Measurements from ENCODE around the gene GALNT11.

Gene GALNT11

DNA sequence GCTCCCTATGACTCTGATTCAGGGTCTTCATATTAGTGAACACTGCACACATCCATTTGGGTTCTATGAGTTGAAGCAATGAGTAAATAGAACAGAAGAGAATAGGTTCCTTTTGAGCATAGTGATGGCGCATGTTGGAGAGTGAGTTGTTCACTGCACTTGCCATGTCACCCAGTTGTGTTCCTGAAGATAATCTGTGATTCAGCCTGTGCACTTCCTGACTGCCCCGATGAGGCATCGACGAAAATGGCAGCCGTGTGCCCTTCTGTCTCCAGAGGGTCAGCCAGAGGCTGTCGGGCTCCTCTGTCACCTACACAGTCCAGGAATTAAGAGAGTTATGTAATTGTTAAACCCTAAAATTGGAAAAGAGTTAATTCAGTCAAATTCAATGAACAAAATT lies 94.7 kb downstream of the GALNT11 start:
- DNase-seq: no peak

GRCh38 chr7:152120776-152121175 lies 95.3 kb downstream of the GALNT11 start:
- no peak for DNase-seq

GRCh38 chr7:152121432-152121831 lies 96.0 kb downstream of the GALNT11 start:
- no peak for DNase-seq

GRCh38 chr7:152122540-152122939 lies 97.1 kb downstream of the GALNT11 start:
- no peak for DNase-seq

- no peak for DNase-seq
Observed at GRCh38 chr7:152126741-152127140, 101.3 kb downstream of the GALNT11 start.

DNA sequence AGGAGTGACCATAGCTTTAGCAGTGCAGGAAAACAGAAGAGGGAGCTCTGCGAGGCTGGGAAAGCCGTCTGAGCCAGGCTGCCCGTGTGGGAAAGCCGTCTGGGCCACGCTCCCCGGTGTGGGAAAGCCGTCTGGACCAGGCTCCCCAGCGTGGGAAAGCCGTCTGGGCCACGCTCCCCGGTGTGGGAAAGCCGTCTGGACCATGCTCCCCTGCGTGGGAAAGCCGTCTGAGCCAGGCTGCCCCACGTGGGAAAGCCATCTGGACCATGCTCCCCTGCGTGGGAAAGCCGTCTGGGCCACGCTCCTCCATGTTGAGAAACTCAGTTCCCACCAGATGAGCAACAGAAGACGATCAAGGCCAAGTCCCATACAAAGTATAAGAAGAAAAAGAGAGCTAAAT lies 101.8 kb downstream of the GALNT11 start:
- no peak for DNase-seq

DNA sequence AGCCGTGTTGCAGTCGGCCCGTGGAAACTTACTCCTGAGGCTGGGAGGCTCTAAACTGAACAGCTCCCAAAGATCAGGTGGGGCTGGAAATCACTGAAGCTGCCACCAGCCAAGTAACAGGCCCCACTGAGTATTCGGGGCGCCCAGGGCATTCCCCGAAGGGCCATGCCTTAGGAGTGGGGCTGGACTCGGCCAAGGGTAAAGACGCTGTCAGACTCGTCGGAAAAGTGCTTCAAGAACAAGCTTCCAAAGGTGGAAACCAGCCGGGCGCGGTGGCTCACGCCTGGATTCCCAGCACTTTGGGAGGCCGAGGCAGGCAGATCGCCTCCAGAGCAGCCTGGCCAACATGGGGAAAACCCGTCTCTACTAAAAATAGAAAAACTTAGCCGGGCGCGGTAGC lies 102.8 kb downstream of the GALNT11 start:
- DNase-seq: no peak

DNA sequence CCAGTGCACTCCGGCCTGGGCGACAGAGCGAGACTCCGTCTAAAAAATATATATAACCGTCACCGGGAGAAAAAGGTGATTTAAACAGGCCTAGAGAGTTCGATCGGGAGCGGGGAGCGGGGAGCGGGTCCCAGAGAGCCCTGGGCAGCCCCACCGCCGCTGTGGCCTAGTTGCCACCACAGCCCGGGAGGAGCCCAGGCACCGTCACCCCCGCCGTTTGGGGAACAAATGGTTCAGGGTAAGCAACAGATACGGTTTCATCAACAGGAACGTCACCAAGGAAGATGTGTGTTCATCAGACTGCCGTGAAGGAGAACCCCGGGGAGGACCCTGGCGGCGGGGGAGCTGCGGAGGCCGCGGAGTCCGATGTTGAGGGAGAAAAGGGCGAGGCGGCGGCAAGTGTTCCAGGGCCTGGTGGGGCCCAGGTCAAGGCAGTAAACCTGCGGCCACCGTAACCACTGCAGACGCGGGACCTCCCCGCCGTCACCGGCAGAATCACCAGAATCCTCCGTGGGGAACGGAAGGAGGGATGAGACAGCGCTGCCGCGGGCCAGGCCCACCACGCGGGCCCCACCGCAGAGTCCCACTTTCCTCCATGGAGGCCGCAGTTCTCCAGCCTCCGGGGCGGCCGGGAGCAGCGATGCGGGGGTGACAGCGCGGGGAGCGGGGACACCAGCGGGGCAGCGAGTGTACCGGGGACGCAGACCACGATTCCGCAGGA lies 103.4 kb downstream of the GALNT11 start:
- DNase-seq: no peak

DNA sequence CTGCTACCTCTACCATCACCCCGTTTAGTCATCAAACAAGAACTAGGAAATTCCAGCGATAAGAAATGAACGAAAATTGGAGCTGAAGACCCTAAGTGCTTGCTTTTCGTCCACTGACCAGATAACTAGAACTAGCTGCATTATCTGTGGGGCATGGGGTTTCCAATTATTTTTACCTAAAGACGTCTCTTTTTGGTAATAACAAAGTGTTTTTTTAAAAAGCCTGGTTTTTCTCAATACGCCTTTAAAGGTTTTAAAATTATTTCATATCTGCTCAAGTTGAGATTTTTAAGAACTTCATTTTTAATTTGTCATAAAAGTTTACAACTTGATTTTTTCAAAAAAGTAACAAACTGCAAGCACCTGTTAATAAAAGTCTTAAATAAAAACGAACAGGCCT lies 104.2 kb downstream of the GALNT11 start:
- no peak for DNase-seq

DNA sequence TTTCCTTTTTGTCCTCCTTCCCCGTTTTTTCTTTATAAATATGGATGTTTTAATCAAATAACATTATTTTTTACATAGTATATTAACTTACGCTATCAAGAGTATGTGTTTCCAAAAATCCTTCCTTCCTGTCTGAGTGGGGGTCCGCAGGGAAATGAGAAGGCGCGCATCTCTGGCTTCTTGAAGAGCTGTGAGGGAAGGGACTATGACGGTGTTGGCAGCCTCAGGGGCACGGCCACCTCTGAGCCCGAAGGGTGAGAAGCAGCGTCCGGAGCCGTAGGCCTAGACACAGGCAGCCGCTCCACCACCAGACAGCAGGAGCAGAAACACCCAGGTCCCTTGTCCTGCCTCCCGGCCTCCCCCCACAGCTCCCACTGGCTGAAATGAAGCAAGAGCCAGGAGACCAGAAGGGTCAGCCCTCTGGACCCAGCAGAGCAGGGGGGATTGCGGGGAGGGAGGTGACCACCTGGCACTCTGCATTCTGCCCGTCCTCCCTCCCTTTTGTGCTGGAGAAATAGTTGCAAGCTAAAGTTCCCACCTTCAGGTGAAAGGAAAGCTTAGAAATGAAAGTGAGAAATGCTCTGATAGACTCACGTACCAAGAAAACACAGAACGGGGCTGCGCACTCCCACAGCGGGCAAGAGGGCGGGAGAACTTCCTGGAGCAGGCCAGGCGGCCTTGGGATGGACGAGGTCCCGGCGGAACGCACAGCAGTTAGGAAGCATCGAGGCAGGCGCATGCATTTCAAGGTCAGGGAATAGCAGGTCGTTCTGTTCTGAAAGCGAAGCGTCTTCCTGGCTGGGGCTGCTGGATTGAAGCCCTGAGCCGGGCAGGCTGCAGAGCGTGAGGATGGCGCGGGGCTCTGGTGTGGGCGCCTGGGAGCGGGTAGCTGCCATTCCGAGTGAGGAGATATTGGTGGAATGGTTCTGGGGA lies 105.5 kb downstream of the GALNT11 start:
- no peak for DNase-seq

- no peak for DNase-seq
Observed at GRCh38 chr7:152131981-152132494, 106.6 kb downstream of the GALNT11 start.

DNA sequence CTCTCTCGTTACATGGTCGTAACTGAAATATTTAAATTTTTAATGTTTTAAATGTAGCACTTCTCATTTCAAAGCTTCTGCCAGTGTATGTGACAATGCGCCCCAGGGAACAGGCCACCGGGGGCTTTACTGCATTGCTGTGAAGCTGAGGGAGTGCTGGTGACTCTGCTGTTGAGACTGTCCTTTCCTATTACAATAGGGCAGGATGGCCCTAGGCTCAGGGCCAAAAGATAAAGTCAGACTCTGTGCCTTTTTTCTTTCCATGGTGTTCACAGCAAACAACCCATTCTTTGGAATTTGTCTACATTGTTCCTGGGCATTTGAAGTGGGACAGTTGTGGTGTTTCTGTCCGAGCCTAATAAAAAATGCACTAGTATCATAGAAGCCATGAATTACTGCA lies 107.3 kb downstream of the GALNT11 start:
- DNase-seq: no peak

GRCh38 chr7:152133804-152134203 lies 108.3 kb downstream of the GALNT11 start:
- DNase-seq: no peak

- no peak for DNase-seq
Observed at GRCh38 chr7:152136686-152137085, 111.2 kb downstream of the GALNT11 start.

DNA sequence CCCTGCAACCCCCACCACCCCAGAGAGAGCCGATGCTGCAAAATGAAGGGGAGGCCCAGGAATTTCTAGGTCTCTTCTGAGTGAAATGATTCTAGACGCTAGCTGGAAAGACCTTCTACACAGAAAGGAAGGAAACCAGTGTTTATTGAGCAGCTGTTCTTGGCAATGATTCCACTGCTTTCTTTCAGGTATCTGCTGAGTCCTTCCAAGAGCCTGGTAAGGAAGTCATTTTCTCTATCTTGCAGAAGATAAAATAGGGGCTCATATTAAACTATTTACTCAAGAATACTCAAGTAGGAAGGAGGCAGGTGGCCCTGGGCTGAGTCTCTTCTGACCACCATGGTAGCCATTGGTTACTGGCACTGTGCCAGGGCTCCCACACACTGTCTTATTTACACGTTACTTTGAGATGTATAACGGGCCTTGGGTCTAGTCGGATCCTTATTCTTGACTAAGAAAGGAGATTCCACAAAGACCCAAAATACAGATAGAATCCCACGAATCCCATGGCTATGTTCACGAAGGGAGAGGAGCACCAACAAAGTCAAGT lies 112.1 kb downstream of the GALNT11 start:
- no peak for DNase-seq

GRCh38 chr7:152140067-152140466 lies 114.6 kb downstream of the GALNT11 start:
- DNase-seq: no peak

GRCh38 chr7:152140560-152140959 lies 115.1 kb downstream of the GALNT11 start:
- no peak for DNase-seq

DNA sequence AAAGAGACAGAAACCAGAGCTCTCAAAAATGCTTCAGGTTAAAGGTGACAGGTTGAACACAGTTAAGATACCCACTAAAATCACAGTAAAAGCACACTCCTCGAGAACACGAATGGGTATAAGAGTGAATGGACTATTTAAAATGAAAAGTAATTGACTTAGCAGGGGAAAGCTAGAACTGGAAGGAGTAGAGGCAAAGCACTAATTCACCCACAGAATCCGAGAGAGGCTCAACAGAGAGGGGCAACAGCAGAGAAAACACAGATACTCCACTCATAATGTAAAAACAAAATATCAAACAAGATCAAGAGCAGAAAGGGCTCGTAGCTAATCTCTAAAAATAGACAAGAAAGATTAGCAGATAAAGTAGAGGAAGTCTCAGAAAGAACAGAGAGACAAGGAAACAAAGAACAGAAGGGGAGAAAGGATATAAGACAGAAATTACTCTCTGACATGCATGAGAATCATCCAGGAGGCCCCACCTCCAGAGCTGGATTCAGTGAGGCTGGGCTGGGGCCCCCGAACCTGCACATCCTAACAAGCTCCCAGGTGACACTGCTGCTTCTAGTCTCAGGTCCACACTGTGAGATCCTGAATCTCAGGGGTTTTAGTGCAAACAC lies 117.6 kb downstream of the GALNT11 start:
- DNase-seq: no peak

- no peak for DNase-seq
Observed at GRCh38 chr7:152144557-152145245, 119.2 kb downstream of the GALNT11 start.

GRCh38 chr7:152145853-152146466 lies 120.5 kb downstream of the GALNT11 start:
- peak; percentile 7 to 9 for DNase-seq

GRCh38 chr7:152148706-152149105 lies 123.2 kb downstream of the GALNT11 start:
- DNase-seq: no peak

- no peak for DNase-seq
Observed at GRCh38 chr7:152149363-152149762, 123.9 kb downstream of the GALNT11 start.
